Muscle of arm (tissue), 12 donors: ENCODE data around the gene C16orf86. TPM values are rescaled to one million over a fixed set of nuclear protein-coding genes. Genes with fewer than 3 reads are reported as not detected.

Source experiments
- DNase-seq: peaks from one replicate; pipeline ENCODE4 v3.0.0-alpha.2; 2013
- polyA plus RNA-seq, 12 donors: library from polyadenylated mRNA; unstranded; fragments of 120-200 nt; gene quantifications; one replicate each; pipeline ENCODE4 v1.2.1, GENCODE V29; 2013; ENCODE audit not compliant: insufficient read length in 12 of 12

The C16orf86 gene
- polyA plus RNA-seq, 12 donors = 1.5 to 3.2 (median 2.1) TPM; not detected in 2

- no peak for DNase-seq
These were observed 1.0 kb upstream of the C16orf86 start for GRCh38 chr16:67665598-67665997.

DNA sequence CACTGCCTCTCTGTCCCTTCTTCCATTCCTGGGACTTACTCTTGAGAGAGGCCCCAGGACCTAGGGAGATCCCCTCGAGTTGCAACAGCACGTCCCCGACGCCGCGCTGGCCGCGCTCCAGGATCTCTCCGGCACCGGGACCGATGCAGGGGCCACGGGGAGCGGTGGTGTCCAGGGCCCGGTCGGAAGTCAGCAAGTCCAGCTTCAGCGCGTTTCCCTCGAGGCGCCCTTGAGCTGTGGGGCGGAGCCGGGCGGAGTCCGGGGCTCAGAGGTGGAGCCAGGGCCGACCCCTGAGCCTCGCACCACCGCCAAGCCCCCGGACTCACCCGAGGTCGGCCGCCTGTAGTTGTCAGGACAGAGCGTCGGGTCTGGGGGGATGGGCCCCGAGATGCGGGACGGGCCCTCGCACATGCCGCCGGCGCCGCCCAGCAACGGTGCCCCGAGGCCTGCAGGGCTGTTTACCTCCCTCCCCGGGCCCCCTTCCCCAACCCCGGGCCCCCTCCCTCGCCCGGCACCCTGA is 522 bp upstream of the C16orf86 start:
- DNase-seq = no peak

DNA sequence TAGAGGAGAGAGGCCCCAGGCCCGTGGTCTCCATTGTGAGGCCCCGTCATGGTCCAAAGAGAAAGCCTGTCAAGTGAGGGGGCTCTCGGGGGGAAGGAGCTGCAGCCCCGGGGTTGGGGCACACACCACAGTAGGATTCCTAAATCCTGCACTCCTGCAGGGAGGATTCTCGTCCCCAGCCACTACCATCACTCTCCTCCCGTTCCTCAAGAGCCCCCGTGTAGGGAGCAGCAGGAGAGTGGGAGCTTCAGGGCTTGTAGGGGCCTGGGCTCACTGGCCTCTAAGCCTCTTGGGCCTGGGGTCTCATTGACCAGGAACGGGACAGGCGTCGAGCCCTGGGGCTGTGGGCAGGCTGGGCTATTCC is 821 bp downstream of the C16orf86 start:
- DNase-seq = no peak

DNA sequence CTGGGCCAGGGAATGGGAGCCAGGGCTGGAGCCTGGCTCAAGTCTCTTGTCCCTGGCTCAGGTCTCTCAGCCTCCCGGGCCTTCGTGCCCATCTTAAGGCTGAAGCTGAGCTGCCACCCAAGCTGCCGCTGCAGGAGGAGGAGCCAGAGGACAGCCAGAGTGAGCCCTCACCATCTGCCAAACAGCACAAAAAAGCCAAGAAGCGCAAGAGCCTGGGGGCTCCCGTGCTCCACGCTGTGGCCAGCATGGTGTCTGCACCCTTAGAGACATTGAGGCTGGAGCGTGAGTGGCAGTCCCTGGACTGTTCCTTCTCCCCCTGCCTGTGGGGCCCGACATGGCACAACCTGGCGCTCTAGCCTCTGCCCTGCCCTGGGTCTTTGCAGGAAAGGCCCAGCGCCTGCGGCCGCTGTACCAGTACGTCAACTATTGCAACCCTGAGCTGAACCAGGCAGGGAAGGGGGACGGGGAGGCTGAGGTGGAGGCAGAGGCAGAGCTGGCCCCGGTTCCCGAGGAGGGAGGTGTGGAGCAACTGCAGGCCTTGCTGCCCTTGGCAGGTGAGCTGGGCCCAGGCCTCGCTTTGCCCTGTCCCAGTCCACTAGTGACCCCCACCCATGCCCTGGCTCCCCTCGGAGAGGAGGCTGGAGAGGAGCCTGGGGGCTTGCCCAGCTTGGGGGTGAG is 1.3 kb downstream of the C16orf86 start:
- DNase-seq = peak; percentile 86

DNA sequence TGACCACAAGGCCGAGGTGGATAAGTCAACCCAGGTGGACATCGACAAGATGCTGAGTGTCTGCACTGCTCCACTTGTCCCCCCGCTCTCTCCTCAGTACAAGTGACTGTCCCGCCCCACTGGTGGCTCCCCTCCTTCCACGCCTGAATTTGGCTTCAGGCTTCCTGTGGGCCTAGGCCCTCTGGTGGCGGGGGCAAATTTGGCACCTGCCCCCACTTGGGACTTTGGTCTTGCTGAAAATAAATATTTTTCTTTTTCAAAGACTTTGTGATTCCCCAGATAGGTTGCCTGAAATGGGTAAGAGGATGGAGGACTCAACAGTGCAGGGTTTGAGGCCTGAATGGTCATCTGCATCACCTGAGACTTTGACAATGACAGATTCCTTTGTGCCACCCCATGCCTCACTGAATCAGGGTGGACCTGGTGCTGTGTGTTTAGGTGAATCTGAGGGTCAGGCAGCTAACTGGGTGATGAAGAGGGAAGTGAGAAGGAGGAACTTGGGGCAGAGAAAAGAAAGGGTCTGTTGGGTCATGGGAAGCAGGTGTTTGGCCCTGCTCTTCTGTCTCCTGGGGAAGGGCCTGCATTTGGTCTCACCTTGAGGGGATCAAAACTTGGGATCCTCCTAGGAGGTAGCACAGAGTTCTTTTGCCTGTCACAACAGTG is 2.0 kb downstream of the C16orf86 start:
- no peak for DNase-seq

- DNase-seq = no peak
These were observed 3.0 kb downstream of the C16orf86 start for GRCh38 chr16:67669499-67670101.

GRCh38 chr16:67672306-67672705 is 5.7 kb downstream of the C16orf86 start:
- no peak for DNase-seq

DNA sequence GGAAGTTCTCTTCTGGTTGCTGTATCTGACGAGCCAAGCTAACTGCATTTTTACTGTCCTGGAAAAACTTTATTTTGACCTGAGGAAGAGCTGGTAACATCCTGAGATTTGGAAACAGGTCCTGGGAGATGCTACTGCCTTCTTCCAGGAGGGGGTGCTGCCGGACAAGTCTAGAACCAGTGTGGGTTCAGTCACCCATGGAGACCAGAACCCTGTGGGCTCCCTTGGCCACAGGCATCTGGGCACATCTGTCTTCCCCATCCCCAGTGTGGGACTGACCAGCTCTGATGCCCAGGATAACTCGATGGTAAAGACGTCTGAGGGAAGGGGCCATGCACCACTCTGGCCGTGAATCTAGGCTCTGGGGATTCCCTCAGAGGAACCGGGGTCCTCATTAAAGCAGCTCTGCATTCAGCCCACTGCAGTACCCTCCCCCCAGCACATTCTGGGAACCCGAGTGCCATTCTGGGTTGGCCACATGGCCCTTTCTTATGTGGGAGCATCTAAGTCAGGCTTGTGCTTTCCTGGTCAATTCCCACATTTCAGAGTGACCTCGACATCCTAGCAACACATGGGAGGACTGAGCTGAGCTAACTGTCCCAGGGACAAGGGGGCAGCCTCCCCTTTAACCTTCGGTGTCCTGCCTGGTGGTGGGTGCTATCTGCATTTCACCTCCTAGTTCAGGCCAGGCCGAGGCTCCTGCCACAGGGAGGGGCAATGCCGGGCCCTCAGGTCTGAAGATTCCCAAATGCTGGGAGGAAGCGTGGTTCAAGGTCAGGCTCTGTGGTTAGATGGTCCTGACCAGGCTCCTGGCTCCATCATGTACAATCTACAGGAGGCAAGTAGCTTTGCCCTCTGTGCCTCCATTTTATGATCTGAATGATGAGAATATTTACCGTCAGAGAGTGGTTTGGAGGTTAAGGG is 6.4 kb downstream of the C16orf86 start:
- DNase-seq = no peak

DNA sequence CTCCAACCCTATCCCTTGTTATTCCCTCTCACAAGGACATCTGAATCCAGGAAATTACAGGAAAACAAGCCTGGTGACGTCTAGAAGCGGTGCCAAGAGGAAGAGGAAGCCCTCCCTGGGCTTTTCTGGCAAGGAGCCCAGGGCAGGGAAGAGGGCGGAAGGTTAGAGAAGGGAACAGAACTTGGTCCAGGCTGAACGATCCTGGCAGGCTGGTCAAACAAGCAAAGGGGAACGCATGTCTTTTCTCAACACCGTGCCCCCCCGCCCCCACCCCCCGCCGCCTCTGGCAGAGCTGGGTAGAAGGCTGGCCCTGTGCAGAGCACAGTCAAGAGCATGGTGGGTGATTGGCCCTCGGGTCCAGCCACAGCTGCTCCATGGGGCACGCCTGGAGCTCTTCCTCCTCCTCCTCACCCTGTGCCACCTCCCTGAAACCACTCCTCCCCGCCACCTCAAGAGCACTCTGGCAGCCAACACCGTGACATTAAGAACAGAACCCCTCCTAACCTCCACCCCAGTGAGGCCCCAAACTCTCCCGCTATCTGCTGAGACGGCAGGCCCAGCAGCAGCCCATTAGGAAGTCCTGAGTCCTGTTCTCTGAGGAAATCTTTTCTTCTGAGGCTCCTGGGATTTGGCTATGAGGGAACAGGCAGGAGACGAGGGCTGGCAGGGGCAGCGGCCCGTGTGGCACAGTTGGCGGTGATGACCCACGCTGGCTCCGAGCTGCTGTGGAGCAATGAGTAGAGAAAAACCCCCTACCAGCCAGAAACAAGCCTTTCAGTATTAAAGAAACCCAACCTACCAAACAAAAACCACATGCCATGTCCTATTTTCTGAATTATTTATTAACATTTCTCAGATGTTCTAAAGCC is 7.3 kb downstream of the C16orf86 start:
- no peak for DNase-seq

GRCh38 chr16:67674851-67675578 is 8.4 kb downstream of the C16orf86 start:
- DNase-seq = no peak

DNA sequence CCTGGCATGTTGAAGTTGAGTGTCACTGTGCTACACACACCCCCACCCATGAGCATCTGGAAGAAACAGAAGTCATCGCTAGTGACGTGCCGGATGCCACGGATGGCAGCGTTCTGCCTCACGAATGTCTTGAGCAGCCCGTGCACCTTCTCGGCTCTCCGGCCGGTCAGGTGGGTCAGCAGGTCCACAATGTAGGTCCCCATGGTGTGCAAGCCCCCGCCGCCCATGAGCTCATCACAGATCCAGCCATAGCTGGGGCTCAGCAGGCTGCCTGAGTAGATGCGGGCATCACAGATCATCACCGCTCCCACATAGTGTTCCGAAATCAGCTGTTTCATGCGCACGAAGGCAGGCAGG is 8.9 kb downstream of the C16orf86 start:
- no peak for DNase-seq

DNA sequence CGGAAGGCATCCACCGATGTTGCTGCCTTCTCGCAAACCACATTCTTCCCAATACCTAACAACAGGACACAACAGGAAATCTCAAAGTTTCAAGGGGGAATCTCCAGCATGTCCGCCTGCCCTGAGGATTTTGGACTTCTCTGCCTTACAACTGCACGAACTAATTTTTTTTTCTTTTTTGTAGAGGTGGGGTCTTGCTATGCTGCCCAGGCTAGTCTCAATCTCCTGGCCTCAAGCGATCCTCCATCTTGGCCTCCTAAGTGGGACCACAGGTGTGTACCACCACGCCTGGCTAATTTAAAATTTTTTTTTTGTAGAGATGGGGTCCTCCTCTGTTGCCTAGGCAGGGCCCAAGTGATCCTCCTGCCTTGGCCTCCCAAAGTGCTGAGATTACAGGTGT is 9.4 kb downstream of the C16orf86 start:
- no peak for DNase-seq

GRCh38 chr16:67676516-67676915 is 9.9 kb downstream of the C16orf86 start:
- no peak for DNase-seq

DNA sequence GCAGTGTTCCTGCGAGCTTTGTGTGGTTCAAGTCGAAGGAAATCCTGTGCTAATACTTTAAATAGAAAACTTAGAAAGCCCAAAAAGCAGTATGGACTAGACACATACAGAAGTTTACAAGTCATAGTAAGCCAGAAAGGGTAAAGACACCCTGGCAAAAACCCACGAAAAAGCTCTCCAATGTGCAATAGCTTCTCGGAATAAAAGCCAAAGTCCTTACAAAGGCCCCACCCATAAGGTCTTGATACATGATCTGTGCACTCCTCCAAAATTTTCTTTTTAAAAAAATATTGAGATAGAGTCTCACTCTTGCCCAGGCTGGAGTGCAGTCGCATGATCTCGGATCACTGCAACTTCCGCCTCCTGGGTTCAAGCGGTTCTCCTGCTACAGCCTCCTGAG is 10.3 kb downstream of the C16orf86 start:
- DNase-seq = no peak

GRCh38 chr16:67677712-67678111 is 11.1 kb downstream of the C16orf86 start:
- no peak for DNase-seq

- no peak for DNase-seq
These were observed 11.9 kb downstream of the C16orf86 start for GRCh38 chr16:67678354-67679023.

DNA sequence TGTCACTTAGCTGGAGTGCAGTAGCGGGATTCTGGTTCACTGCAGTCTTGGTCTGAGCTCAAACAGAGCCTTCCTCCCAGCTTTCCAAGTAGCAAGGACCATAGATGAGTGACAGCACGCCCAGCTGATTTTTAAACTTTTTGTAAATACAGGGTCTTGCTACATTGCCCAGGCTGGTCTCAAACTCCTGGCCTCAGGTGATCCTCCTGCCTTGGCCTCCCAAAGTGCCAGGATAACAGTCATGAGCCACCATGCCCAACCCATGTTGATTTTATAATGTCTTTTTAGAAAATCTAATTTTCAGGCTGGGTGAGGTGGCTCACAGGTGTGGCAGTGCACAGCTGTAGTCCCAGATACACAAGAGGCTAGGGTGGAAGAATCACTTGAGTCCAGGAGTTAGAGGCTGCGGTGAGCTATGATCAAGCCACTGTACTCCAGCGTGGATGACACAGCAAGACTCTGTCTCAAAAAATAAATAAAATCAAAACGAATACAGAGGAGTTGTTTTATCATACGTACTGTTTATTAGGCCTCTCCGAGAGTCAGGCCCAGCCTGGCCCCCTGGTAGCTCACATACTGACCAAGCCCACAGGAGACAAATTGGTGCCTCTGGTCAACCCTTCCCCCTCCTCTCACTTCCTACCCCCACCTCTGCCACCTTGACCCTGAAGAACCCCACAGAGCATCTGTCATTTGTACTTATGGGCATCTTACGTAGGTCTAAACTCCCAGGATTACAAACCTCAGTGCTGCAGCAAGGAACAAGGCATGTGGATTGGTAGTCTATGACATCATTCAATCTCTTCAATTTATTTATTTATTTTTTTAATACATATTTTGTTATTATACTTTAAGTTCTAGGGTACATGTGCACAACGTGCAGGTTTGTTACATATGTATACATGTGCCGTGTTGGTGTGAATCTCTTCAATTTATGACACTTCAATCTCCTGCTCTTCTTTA is 13.6 kb downstream of the C16orf86 start:
- DNase-seq = no peak

GRCh38 chr16:67683767-67684166 is 17.2 kb downstream of the C16orf86 start:
- no peak for DNase-seq
